OCI-LY3 (cell line): ENCODE results near the gene LPP.

Source experiments
- H2AFZ ChIP-seq: fragments of 200-600, 300-600 bp; shearing (Covaris generic); 2 replicates; pipeline ENCODE4 v1.6.0; 2014; ENCODE audit warnings: antibody characterized with exemption, low read depth, low read length
- H3K27ac ChIP-seq: fragments of 200-600, 300-600 bp; sonication (generic); 2 replicates; pipeline ENCODE4 v1.5.1; 2014; ENCODE audit warnings: mild to moderate bottlenecking, low read length, moderate library complexity, mixed read lengths
- H3K27me3 ChIP-seq: fragments of 200-600, 300-600 bp; sonication (generic); 2 replicates; pipeline ENCODE4 v1.6.1; 2014; ENCODE audit warnings: low read depth, low read length, mixed read lengths
- H3K36me3 ChIP-seq: fragments of 200-600, 300-600 bp; sonication (generic); replicated peaks from 2 replicates; pipeline ENCODE3; 2014; ENCODE audit warnings: low read depth, low read length, mixed read lengths
- H3K4me1 ChIP-seq: fragments of 300-600, 200-600 bp; sonication (generic); 2 replicates; pipeline ENCODE4 v1.6.1; 2014; ENCODE audit warnings: low read length, mixed read lengths
- H3K4me2 ChIP-seq: fragments of 200-600, 300-600 bp; sonication (generic); 2 replicates; pipeline ENCODE4 v1.6.1; 2014; ENCODE audit warnings: low read length, mixed read lengths
- H3K4me3 ChIP-seq: fragments of 300-600, 200-600 bp; sonication (generic); 2 replicates; pipeline ENCODE4 v1.5.1; 2014; ENCODE audit warnings: antibody characterized with exemption, mild to moderate bottlenecking, low read length, moderate library complexity
- H3K79me2 ChIP-seq: fragments of 300-600, 200-600 bp; shearing (Covaris generic); 2 replicates; pipeline ENCODE4 v1.6.1; 2014; ENCODE audit warnings: mild to moderate bottlenecking, low read length, mixed read lengths
- H3K9ac ChIP-seq: fragments of 300-600, 200-600 bp; shearing (Covaris generic); 2 replicates; pipeline ENCODE4 v1.6.0; 2014; ENCODE audit warnings: mild to moderate bottlenecking, low read length, moderate library complexity
- H3K9me3 ChIP-seq: fragments of 200-600, 300-600 bp; shearing (Covaris generic); 2 replicates; pipeline ENCODE4 v1.6.1; 2014; ENCODE audit warnings: low read length, mixed read lengths; ENCODE audit not compliant: insufficient read depth
- H4K20me1 ChIP-seq: fragments of 200-600, 300-600 bp; sonication (generic); 2 replicates; pipeline ENCODE4 v1.6.1; 2016; ENCODE audit warnings: low read length, mixed read lengths; ENCODE audit not compliant: insufficient read depth
- CTCF ChIP-seq: fragments of 200-600, 300-600 bp; sonication (generic); IDR thresholded peaks from 2 replicates; pipeline ENCODE4 v1.5.1; 2014; ENCODE audit warnings: antibody characterized with exemption, low read length, low read depth
- EZH2phosphoT487 ChIP-seq: fragments of 200-600 bp; shearing (Covaris generic); IDR thresholded peaks from 2 replicates; pipeline ENCODE4 v1.6.1; 2018; ENCODE audit warnings: antibody characterized with exemption, mixed run types, low read depth

Gene LPP

GRCh38 chr3:188294113-188294512 lies 140.2 kb downstream of the LPP start:
- no peak overlapping the region for H3K4me2 ChIP-seq
- H3K27ac ChIP-seq: no peak overlapping the region
- H4K20me1 ChIP-seq: no peaks in the 10 kb centered on the region
- TF ChIP-seq EZH2phosphoT487 (no peak), CTCF (no peak)
- no peak overlapping the region for H3K4me3 ChIP-seq
- H3K36me3 ChIP-seq: no peaks in the 10 kb centered on the region
- no peaks in the 10 kb centered on the region for H3K9me3 ChIP-seq
- H3K9ac ChIP-seq: no peak overlapping the region
- H3K79me2 ChIP-seq: no peaks in the 10 kb centered on the region
- H3K27me3 ChIP-seq: no peaks in the 10 kb centered on the region
- no peak overlapping the region for H2AFZ ChIP-seq
- H3K4me1 ChIP-seq: peaks cover 38% of the 10 kb centered on the region

- Histone ChIP-seq H3K27me3 (no peaks in the 10 kb centered on the region), H3K4me3 (no peak overlapping the region), H4K20me1 (no peaks in the 10 kb centered on the region), H3K4me2 (no peak overlapping the region), H3K36me3 (no peaks in the 10 kb centered on the region), H3K9ac (no peak overlapping the region), H3K79me2 (no peaks in the 10 kb centered on the region), H2AFZ (no peak overlapping the region), H3K27ac (no peak overlapping the region), H3K4me1 (peaks cover 47% of the 10 kb centered on the region), H3K9me3 (no peaks in the 10 kb centered on the region)
- TF ChIP-seq CTCF (no peak), EZH2phosphoT487 (no peak)
Measured at GRCh38 chr3:188294823-188295487, 141.0 kb downstream of the LPP start.

- H3K36me3 ChIP-seq: no peaks in the 10 kb centered on the region
- H3K9me3 ChIP-seq: no peaks in the 10 kb centered on the region
- no peak overlapping the region for H3K4me2 ChIP-seq
- H3K79me2 ChIP-seq: no peaks in the 10 kb centered on the region
- no peak overlapping the region for H3K27ac ChIP-seq
- no peak overlapping the region for H2AFZ ChIP-seq
- no peak for TF ChIP-seq EZH2phosphoT487
- no peak for TF ChIP-seq CTCF
- no peaks in the 10 kb centered on the region for H4K20me1 ChIP-seq
- H3K4me3 ChIP-seq: no peak overlapping the region
- peaks cover 56% of the 10 kb centered on the region for H3K4me1 ChIP-seq
- H3K9ac ChIP-seq: no peak overlapping the region
- H3K27me3 ChIP-seq: no peaks in the 10 kb centered on the region
Measured at GRCh38 chr3:188295876-188296275, 141.9 kb downstream of the LPP start.

GRCh38 chr3:188296761-188297612 lies 143.0 kb downstream of the LPP start:
- peaks cover 60% of the 10 kb centered on the region for H3K4me1 ChIP-seq
- H3K4me2 ChIP-seq: peak overlapping the region; percentile 16; the same call in 1 of the 2 replicates
- no peak overlapping the region for H3K9ac ChIP-seq
- no peak overlapping the region for H2AFZ ChIP-seq
- H3K79me2 ChIP-seq: no peaks in the 10 kb centered on the region
- no peaks in the 10 kb centered on the region for H3K9me3 ChIP-seq
- no peak overlapping the region for H3K4me3 ChIP-seq
- TF ChIP-seq CTCF (no peak), EZH2phosphoT487 (no peak)
- H3K36me3 ChIP-seq: no peaks in the 10 kb centered on the region
- no peak overlapping the region for H3K27ac ChIP-seq
- H4K20me1 ChIP-seq: no peaks in the 10 kb centered on the region
- no peaks in the 10 kb centered on the region for H3K27me3 ChIP-seq
